K562 (cell line): Measurements from ENCODE around the gene CACNA1A.

Experiments used
- EZH2 ChIP-seq: IDR thresholded peaks from 2 replicates; pipeline ENCODE4 v1.6.1; 2012; ENCODE audit warnings: low read depth, mild to moderate bottlenecking, inconsistent platforms, low read length, borderline replicate concordance
- HDAC2 ChIP-seq: fragments of 450-650 bp; IDR thresholded peaks from 2 replicates; pipeline ENCODE4 v1.6.1; 2016; ENCODE audit warnings: mild to moderate bottlenecking
- ZNF146 ChIP-seq: IDR thresholded peaks from one replicate; pipeline ENCODE4 v1.6.1; 2018; ENCODE audit warnings: missing compliant biosample characterization; ENCODE audit not compliant: unreplicated experiment
- TF ChIP-seq, protein P1 (sequence below), 3 experiments: IDR thresholded peaks in 2 of 3; conservative IDR thresholded peaks in 1 of 3; 2 replicates each; pipeline ENCODE4 v1.5.1; 2011 to 2012; ENCODE audit warnings: low read length in 3 of 3, mild to moderate bottlenecking in 3 of 3, control low read depth in 2 of 3, improper control_type of control experiment in 1 of 3, inconsistent platforms in 1 of 3, low read depth in 1 of 3, mixed read lengths in 1 of 3, moderate library complexity in 1 of 3; ENCODE audit not compliant: insufficient read depth in 2 of 3

DNA sequence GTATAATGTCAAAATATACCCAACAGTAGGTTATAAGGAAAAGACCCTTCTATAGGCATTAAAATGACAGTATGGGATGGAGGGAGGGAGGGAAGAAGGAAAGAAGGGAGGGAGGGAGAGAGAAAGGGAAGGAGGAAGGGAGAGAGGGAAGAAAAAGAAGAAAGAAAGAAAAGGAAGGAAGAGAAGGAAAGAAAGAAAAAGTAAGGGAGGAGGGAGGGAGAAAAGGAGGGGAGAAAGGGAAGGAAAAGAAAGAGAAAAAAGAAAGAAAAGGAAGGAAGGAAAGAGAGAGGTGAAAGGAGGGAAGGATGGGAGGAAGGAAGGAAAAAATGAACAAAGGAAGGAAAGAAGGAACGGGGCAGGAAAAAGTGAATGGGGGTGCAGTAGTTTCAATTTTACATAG lies 35.3 kb upstream of the CACNA1A start:
- TF ChIP-seq EZH2 (no peak), ZNF146 (CRISPR knock-in tag) (no peak), HDAC2 (no peak)
- TF ChIP-seq, protein P1, sequence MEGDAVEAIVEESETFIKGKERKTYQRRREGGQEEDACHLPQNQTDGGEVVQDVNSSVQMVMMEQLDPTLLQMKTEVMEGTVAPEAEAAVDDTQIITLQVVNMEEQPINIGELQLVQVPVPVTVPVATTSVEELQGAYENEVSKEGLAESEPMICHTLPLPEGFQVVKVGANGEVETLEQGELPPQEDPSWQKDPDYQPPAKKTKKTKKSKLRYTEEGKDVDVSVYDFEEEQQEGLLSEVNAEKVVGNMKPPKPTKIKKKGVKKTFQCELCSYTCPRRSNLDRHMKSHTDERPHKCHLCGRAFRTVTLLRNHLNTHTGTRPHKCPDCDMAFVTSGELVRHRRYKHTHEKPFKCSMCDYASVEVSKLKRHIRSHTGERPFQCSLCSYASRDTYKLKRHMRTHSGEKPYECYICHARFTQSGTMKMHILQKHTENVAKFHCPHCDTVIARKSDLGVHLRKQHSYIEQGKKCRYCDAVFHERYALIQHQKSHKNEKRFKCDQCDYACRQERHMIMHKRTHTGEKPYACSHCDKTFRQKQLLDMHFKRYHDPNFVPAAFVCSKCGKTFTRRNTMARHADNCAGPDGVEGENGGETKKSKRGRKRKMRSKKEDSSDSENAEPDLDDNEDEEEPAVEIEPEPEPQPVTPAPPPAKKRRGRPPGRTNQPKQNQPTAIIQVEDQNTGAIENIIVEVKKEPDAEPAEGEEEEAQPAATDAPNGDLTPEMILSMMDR (IDR thresholded peaks at IDR 0.05 in 2 of 3, conservative IDR thresholded peaks at IDR 0.05 in 1 of 3; ENCODE audit: insufficient read depth in 2 of 3, low read depth in 1 of 3, low read length in 3 of 3), result no peak
